Measurements from ENCODE around the gene DNMBP.
"Not testable (repeated sequence)": the region's sequence is repeated elsewhere in the genome, so short reads cannot be mapped to it uniquely, and the experiment has no call there.

DNA sequence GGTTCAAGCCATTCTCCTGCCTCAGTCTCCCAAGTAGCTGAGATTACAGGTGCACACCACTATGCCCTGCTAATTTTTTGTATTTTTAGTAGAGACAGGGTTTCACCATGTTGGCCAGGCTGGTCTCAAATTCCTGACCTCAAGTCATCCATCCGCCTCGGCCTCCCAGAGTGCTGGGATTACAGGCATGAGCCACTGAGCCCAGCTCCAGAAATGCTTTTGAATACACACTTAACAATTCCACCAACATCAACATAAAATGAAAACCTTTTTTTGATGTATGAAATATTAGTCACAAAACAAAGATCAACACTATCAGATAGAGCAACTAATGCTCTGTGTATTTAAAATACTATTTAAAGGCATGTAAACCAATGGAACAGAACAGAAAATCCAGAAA lies 63.7 kb downstream of the DNMBP start:
- not testable (repeated sequence) for TF ChIP-seq EZH2 (IDR thresholded peaks at IDR 0.05); POLR2AphosphoS5 (IDR thresholded peaks at IDR 0.05; ENCODE audit: low read depth, low read length); RAD21 (IDR thresholded peaks at IDR 0.05; ENCODE audit: low read depth); SP1 (IDR thresholded peaks at IDR 0.05; ENCODE audit: low read depth); JUND (IDR thresholded peaks at IDR 0.05); EZH2phosphoT487 (IDR thresholded peaks at IDR 0.05; ENCODE audit: borderline replicate concordance); YY1 (IDR thresholded peaks at IDR 0.05; ENCODE audit: extremely low read depth, insufficient replicate concordance, low read depth, low read length); ZFX (IDR thresholded peaks at IDR 0.05)
- TF ChIP-seq, protein P1, sequence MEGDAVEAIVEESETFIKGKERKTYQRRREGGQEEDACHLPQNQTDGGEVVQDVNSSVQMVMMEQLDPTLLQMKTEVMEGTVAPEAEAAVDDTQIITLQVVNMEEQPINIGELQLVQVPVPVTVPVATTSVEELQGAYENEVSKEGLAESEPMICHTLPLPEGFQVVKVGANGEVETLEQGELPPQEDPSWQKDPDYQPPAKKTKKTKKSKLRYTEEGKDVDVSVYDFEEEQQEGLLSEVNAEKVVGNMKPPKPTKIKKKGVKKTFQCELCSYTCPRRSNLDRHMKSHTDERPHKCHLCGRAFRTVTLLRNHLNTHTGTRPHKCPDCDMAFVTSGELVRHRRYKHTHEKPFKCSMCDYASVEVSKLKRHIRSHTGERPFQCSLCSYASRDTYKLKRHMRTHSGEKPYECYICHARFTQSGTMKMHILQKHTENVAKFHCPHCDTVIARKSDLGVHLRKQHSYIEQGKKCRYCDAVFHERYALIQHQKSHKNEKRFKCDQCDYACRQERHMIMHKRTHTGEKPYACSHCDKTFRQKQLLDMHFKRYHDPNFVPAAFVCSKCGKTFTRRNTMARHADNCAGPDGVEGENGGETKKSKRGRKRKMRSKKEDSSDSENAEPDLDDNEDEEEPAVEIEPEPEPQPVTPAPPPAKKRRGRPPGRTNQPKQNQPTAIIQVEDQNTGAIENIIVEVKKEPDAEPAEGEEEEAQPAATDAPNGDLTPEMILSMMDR (IDR thresholded peaks at IDR 0.05 in 2 of 3, conservative IDR thresholded peaks at IDR 0.05 in 1 of 3; ENCODE audit: borderline replicate concordance in 1 of 3, insufficient read depth in 1 of 3, low read depth in 2 of 3, low read length in 2 of 3): not testable (repeated sequence)
- TF ChIP-seq, protein P2, sequence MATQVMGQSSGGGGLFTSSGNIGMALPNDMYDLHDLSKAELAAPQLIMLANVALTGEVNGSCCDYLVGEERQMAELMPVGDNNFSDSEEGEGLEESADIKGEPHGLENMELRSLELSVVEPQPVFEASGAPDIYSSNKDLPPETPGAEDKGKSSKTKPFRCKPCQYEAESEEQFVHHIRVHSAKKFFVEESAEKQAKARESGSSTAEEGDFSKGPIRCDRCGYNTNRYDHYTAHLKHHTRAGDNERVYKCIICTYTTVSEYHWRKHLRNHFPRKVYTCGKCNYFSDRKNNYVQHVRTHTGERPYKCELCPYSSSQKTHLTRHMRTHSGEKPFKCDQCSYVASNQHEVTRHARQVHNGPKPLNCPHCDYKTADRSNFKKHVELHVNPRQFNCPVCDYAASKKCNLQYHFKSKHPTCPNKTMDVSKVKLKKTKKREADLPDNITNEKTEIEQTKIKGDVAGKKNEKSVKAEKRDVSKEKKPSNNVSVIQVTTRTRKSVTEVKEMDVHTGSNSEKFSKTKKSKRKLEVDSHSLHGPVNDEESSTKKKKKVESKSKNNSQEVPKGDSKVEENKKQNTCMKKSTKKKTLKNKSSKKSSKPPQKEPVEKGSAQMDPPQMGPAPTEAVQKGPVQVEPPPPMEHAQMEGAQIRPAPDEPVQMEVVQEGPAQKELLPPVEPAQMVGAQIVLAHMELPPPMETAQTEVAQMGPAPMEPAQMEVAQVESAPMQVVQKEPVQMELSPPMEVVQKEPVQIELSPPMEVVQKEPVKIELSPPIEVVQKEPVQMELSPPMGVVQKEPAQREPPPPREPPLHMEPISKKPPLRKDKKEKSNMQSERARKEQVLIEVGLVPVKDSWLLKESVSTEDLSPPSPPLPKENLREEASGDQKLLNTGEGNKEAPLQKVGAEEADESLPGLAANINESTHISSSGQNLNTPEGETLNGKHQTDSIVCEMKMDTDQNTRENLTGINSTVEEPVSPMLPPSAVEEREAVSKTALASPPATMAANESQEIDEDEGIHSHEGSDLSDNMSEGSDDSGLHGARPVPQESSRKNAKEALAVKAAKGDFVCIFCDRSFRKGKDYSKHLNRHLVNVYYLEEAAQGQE (IDR thresholded peaks at IDR 0.05; ENCODE audit: low read depth): not testable (repeated sequence)
- TF ChIP-seq, protein P3, sequence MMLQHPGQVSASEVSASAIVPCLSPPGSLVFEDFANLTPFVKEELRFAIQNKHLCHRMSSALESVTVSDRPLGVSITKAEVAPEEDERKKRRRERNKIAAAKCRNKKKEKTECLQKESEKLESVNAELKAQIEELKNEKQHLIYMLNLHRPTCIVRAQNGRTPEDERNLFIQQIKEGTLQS (IDR thresholded peaks at IDR 0.05): not testable (repeated sequence)
- TF ChIP-seq, protein P4, sequence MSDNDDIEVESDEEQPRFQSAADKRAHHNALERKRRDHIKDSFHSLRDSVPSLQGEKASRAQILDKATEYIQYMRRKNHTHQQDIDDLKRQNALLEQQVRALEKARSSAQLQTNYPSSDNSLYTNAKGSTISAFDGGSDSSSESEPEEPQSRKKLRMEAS (IDR thresholded peaks at IDR 0.05): not testable (repeated sequence)
